OCI-LY1 (cell line): Measurements from ENCODE around the gene SLCO1A2.

ENCODE experiments used
- H2AFZ ChIP-seq: fragments of 200-600 bp; sonication (generic), shearing (Covaris generic); 2 replicates; pipeline ENCODE4 v1.6.0; 2014; ENCODE audit warnings: antibody characterized with exemption, mild to moderate bottlenecking, low read length
- H3F3A ChIP-seq: fragments of 200-600 bp; sonication (generic), shearing (Covaris generic); 2 replicates; pipeline ENCODE4 v1.6.0; 2014; ENCODE audit warnings: mild to moderate bottlenecking, antibody characterized with exemption, low read length, moderate library complexity; ENCODE audit not compliant: insufficient read depth
- H3K27ac ChIP-seq: fragments of 200-600 bp; sonication (generic); 2 replicates; pipeline ENCODE4 v1.5.1; 2014; ENCODE audit warnings: low read length, mixed run types, mild to moderate bottlenecking, low read depth; ENCODE audit not compliant: poor library complexity, severe bottlenecking
- H3K27me3 ChIP-seq: fragments of 200-600 bp; sonication (generic); 2 replicates; pipeline ENCODE4 v1.6.0; 2014; ENCODE audit warnings: antibody characterized with exemption, mild to moderate bottlenecking, low read length, moderate library complexity; ENCODE audit not compliant: insufficient read depth
- H3K36me3 ChIP-seq: fragments of 200-600 bp; sonication (generic); 2 replicates; pipeline ENCODE4 v1.6.1; 2014; ENCODE audit warnings: mild to moderate bottlenecking, antibody characterized with exemption, low read length, moderate library complexity, mixed read lengths; ENCODE audit not compliant: insufficient read depth
- H3K4me1 ChIP-seq: fragments of 200-600 bp; sonication (generic); 2 replicates; pipeline ENCODE4 v1.5.1; 2014; ENCODE audit warnings: mild to moderate bottlenecking, low read length, moderate library complexity; ENCODE audit not compliant: insufficient read depth, severe bottlenecking
- H3K4me2 ChIP-seq: fragments of 200-600 bp; sonication (generic), shearing (Covaris generic); 2 replicates; pipeline ENCODE4 v1.6.1; 2014; ENCODE audit warnings: low read length
- H3K4me3 ChIP-seq: fragments of 200-600 bp; sonication (generic); 2 replicates; pipeline ENCODE4 v1.5.1; 2014; ENCODE audit warnings: low read length, low read depth, mild to moderate bottlenecking, mixed read lengths; ENCODE audit not compliant: poor library complexity, severe bottlenecking
- H3K79me2 ChIP-seq: fragments of 200-600 bp; shearing (Covaris generic); 2 replicates; pipeline ENCODE4 v1.6.1; 2016; ENCODE audit warnings: mixed run types, low read length, mixed read lengths; ENCODE audit not compliant: insufficient read depth
- H3K9ac ChIP-seq: fragments of 200-600 bp; sonication (generic), shearing (Covaris generic); 2 replicates; pipeline ENCODE4 v1.6.1; 2014; ENCODE audit warnings: mild to moderate bottlenecking, low read length, mixed read lengths
- H3K9me2 ChIP-seq: fragments of 200-600 bp; sonication (generic), shearing (Covaris generic); 2 replicates; pipeline ENCODE4 v1.6.1; 2014; ENCODE audit warnings: low read depth, mild to moderate bottlenecking, low read length, mixed read lengths
- H3K9me3 ChIP-seq: fragments of 200-600 bp; shearing (Covaris generic); 2 replicates; pipeline ENCODE4 v1.6.1; 2014; ENCODE audit warnings: low read length, mixed read lengths
- H4K20me1 ChIP-seq: fragments of 200-600 bp; sonication (generic), shearing (Covaris generic); 2 replicates; pipeline ENCODE4 v1.6.0; 2016; ENCODE audit warnings: mild to moderate bottlenecking, low read length; ENCODE audit not compliant: insufficient read depth
- EZH2 ChIP-seq: fragments of 200-600 bp; sonication (generic), shearing (Covaris generic); IDR thresholded peaks from 2 replicates; pipeline ENCODE4 v1.8.0; 2017; ENCODE audit warnings: borderline replicate concordance, mixed run types, mild to moderate bottlenecking, antibody characterized with exemption, low read length, moderate library complexity, mixed read lengths
- TF ChIP-seq, protein P1 (sequence below): fragments of 200-600 bp; sonication (generic), shearing (Covaris generic); IDR thresholded peaks from 2 replicates; pipeline ENCODE4 v1.5.1; 2017; ENCODE audit warnings: mild to moderate bottlenecking, antibody characterized with exemption, low read length, moderate library complexity, mixed read lengths

SLCO1A2 gene

DNA sequence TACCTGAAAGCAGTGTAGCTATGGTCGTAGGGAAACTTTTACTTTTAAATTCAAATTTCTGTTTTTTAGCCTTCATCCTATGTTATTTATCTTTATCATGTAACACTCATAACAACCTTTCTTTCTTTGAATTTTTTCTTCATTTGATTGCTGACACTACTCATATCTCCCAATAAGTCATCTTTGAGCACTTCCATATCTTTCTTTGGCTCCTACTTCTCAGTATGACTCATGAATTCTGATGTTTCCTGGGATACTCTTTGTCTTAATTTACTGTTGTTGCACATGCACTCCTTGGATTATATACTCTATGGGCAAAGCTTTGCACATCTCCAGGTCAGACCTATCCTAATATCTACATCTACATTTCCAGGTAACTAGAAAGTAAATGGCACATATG, 19.9 kb upstream of the SLCO1A2 start:
- Histone ChIP-seq H3K9me3 (no peaks in the 10 kb centered on the region), H2AFZ (no peak overlapping the region), H3K27ac (no peak overlapping the region), H3K9me2 (no peaks in the 10 kb centered on the region), H3K9ac (no peak overlapping the region), H3K36me3 (no peaks in the 10 kb centered on the region), H3K4me1 (no peaks in the 10 kb centered on the region), H3K4me3 (no peak overlapping the region), H3K79me2 (no peaks in the 10 kb centered on the region), H4K20me1 (no peaks in the 10 kb centered on the region), H3F3A (no peaks in the 10 kb centered on the region), H3K27me3 (no peaks in the 10 kb centered on the region), H3K4me2 (no peak overlapping the region)
- TF ChIP-seq, protein P1, sequence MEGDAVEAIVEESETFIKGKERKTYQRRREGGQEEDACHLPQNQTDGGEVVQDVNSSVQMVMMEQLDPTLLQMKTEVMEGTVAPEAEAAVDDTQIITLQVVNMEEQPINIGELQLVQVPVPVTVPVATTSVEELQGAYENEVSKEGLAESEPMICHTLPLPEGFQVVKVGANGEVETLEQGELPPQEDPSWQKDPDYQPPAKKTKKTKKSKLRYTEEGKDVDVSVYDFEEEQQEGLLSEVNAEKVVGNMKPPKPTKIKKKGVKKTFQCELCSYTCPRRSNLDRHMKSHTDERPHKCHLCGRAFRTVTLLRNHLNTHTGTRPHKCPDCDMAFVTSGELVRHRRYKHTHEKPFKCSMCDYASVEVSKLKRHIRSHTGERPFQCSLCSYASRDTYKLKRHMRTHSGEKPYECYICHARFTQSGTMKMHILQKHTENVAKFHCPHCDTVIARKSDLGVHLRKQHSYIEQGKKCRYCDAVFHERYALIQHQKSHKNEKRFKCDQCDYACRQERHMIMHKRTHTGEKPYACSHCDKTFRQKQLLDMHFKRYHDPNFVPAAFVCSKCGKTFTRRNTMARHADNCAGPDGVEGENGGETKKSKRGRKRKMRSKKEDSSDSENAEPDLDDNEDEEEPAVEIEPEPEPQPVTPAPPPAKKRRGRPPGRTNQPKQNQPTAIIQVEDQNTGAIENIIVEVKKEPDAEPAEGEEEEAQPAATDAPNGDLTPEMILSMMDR: no peak
- no peak for TF ChIP-seq EZH2

DNA sequence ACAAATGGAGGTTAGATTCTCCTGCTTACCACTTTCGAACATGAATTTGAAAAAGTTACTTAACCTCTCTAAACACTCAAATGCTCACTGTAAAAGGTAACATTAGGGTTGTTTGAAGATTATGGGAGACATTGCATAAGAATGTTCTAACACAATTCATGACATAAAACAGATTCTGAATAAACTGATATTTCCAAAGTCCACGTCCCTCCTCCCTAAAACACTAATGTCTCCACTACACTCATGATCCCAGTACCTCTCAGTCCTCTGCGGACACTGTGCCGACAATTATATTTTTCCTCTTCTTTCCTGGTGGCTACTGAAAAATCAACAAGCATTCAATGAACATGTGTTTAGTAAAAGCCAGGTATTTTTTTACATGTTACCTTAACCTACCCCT, 19.2 kb upstream of the SLCO1A2 start:
- no peaks in the 10 kb centered on the region for H3K9me2 ChIP-seq
- H3K4me3 ChIP-seq: no peak overlapping the region
- no peak overlapping the region for H3K4me2 ChIP-seq
- no peaks in the 10 kb centered on the region for H3K9me3 ChIP-seq
- no peaks in the 10 kb centered on the region for H3K4me1 ChIP-seq
- no peak overlapping the region for H2AFZ ChIP-seq
- H3K79me2 ChIP-seq: no peaks in the 10 kb centered on the region
- no peaks in the 10 kb centered on the region for H3F3A ChIP-seq
- no peak overlapping the region for H3K27ac ChIP-seq
- H3K36me3 ChIP-seq: no peaks in the 10 kb centered on the region
- no peak overlapping the region for H3K9ac ChIP-seq
- TF ChIP-seq, protein P1: no peak
- no peak for TF ChIP-seq EZH2
- H3K27me3 ChIP-seq: no peaks in the 10 kb centered on the region
- H4K20me1 ChIP-seq: no peaks in the 10 kb centered on the region

DNA sequence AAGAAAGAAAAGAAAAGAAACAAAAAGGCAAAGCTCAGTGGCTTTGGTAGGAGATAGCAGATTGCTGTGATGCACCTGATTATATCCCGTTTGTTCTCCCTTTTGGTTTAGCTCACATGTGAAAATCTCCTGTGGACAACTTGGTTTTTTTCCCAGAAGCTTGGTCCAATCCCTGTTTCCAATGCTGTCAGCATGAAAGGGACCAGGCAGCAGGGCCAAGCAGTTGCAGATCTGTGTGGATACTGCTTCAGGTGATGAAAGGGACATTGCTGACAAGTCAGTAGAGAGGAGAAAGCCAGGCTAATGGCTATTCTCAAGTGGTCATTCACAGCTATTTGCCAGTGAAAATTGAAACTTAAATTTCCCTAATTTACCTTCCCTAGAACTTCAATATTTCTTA, 18.8 kb upstream of the SLCO1A2 start:
- Histone ChIP-seq H3K9me3 (no peaks in the 10 kb centered on the region), H2AFZ (no peak overlapping the region), H3K4me1 (no peaks in the 10 kb centered on the region), H3K4me2 (no peak overlapping the region), H3K27ac (no peak overlapping the region), H3K79me2 (no peaks in the 10 kb centered on the region), H3K36me3 (no peaks in the 10 kb centered on the region), H3K4me3 (no peak overlapping the region), H4K20me1 (no peaks in the 10 kb centered on the region), H3K27me3 (no peaks in the 10 kb centered on the region), H3K9me2 (no peaks in the 10 kb centered on the region), H3K9ac (no peak overlapping the region), H3F3A (no peaks in the 10 kb centered on the region)
- TF ChIP-seq, protein P1: no peak
- TF ChIP-seq EZH2: no peak
